H1 (cell line): ENCODE measurements around the gene GPR176. TPM values are rescaled to one million over a fixed set of nuclear protein-coding genes. Genes with fewer than 3 reads are reported as not detected.

Experiments used
- CTCF ChIA-PET: fragments of 300-600 bp; sonication (Branson Sonifier 250); formaldehyde crosslinking; loops from one replicate; lab custom pipeline; 2021; ENCODE audit not compliant: partially characterized antibody; lab: Charles Lee
- POLR2A ChIA-PET: fragments of 300-600 bp; sonication (Branson Sonifier 250); formaldehyde crosslinking; loops from one replicate; lab custom pipeline; 2021; ENCODE audit warnings: inconsistent platforms; ENCODE audit not compliant: partially characterized antibody; lab: Charles Lee
- DNase-seq, 2 experiments: peaks; one replicate each; pipeline versions ENCODE4 v3.0.0 to v3.0.0-alpha.2; 2010 to 2022; ENCODE audit warnings: low spot score in 2 of 2, low read depth in 1 of 2, mixed read lengths in 1 of 2
- FAIRE-seq: peaks from 2 replicates; lab custom pipeline; 2011; peaks lifted over from hg19 to GRCh38; lab: Jason Lieb, UNC
- H2AFZ ChIP-seq: 2 replicates; pipeline ENCODE4 v1.8.1; 2012; ENCODE audit warnings: low read length, inconsistent platforms
- H2AK5ac ChIP-seq: 2 replicates; pipeline ENCODE4 v1.6.1; 2013; ENCODE audit warnings: low read depth, low read length
- H2BK120ac ChIP-seq: replicated peaks from 2 replicates; pipeline ENCODE3; 2013; ENCODE audit warnings: low read depth, low read length, inconsistent platforms
- H2BK12ac ChIP-seq: 2 replicates; pipeline ENCODE4 v1.6.1; 2013; ENCODE audit warnings: low read depth, low read length
- H2BK15ac ChIP-seq: 2 replicates; pipeline ENCODE4 v1.6.1; 2013; ENCODE audit warnings: low read length
- H2BK20ac ChIP-seq: 2 replicates; pipeline ENCODE4 v1.6.1; 2013; ENCODE audit warnings: low read length
- H2BK5ac ChIP-seq: 2 replicates; pipeline ENCODE4 v1.6.1; 2013; ENCODE audit warnings: low read depth, low read length
- H3K14ac ChIP-seq: 2 replicates; pipeline ENCODE4 v1.6.1; 2013; ENCODE audit warnings: inconsistent platforms; ENCODE audit not compliant: insufficient read length
- H3K18ac ChIP-seq: 2 replicates; pipeline ENCODE4 v1.6.1; 2013; ENCODE audit warnings: low read length; ENCODE audit errors: extremely low read depth
- H3K23ac ChIP-seq: 2 replicates; pipeline ENCODE4 v1.6.1; 2013; ENCODE audit warnings: inconsistent platforms; ENCODE audit not compliant: insufficient read length
- H3K23me2 ChIP-seq: 2 replicates; pipeline ENCODE4 v1.6.1; 2013; ENCODE audit warnings: low read depth, low read length
- H3K27ac ChIP-seq: 2 replicates; pipeline ENCODE4 v1.6.1; 2011; ENCODE audit warnings: low read depth, low read length, inconsistent platforms
- H3K27me3 ChIP-seq, 4 experiments: replicated peaks in 1 of 4; 1 replicate in 1 of 4; 2 replicates in 3 of 4; pipeline versions ENCODE4 v1.6.1 to v1.8.1; 2011 to 2013; ENCODE audit warnings: low read length in 3 of 4, mild to moderate bottlenecking in 3 of 4, inconsistent platforms in 2 of 4, mixed read lengths in 2 of 4, moderate library complexity in 1 of 4; ENCODE audit not compliant: control insufficient read depth in 3 of 4, insufficient read depth in 3 of 4; ENCODE audit errors: extremely low read depth in 1 of 4
- H3K36me3 ChIP-seq, 4 experiments: 2 replicates each; pipeline versions ENCODE4 v1.6.1 to v1.8.1; 2011 to 2013; ENCODE audit warnings: mild to moderate bottlenecking in 4 of 4, low read length in 3 of 4, moderate library complexity in 2 of 4, control low read depth in 1 of 4, inconsistent platforms in 1 of 4; ENCODE audit not compliant: insufficient read depth in 4 of 4, control insufficient read depth in 2 of 4
- H3K4ac ChIP-seq: replicated peaks from 2 replicates; pipeline ENCODE3; 2013; ENCODE audit warnings: low read length, low read depth, mixed read lengths, inconsistent platforms; ENCODE audit not compliant: insufficient read length
- H3K4me1 ChIP-seq, 4 experiments: replicated peaks in 1 of 4; 1 replicate in 1 of 4; 2 replicates in 3 of 4; pipeline versions ENCODE4 v1.6.1 to v1.8.1; 2011 to 2013; ENCODE audit warnings: low read length in 3 of 4, inconsistent platforms in 2 of 4, mixed read lengths in 1 of 4; ENCODE audit not compliant: insufficient read depth in 4 of 4, control insufficient read depth in 3 of 4
- H3K4me2 ChIP-seq, 2 experiments: 2 replicates each; pipeline versions ENCODE4 v1.6.1 to v1.8.1; 2011 to 2013; ENCODE audit warnings: low read depth in 2 of 2, low read length in 2 of 2, control low read depth in 1 of 2, inconsistent platforms in 1 of 2, mild to moderate bottlenecking in 1 of 2; ENCODE audit not compliant: insufficient read depth in 1 of 2
- H3K4me3 ChIP-seq, 4 experiments: fragments of 200-600, 300-600 bp in 1 of 4; sonication (generic), shearing (Covaris generic), sonication (Bioruptor Twin) in 1 of 4; 2 replicates each; pipeline versions ENCODE4 v1.5.1 to v1.8.1; 2011 to 2016; ENCODE audit warnings: low read length in 4 of 4, low read depth in 3 of 4, control low read depth in 2 of 4, inconsistent platforms in 2 of 4, mild to moderate bottlenecking in 2 of 4, mixed read lengths in 1 of 4, moderate library complexity in 1 of 4; ENCODE audit not compliant: insufficient read depth in 2 of 4; ENCODE audit errors: extremely low read depth in 1 of 4
- H3K56ac ChIP-seq: replicated peaks from 2 replicates; pipeline ENCODE3; 2013; ENCODE audit warnings: low read depth, mild to moderate bottlenecking, mixed read lengths, low read length, inconsistent platforms; ENCODE audit not compliant: insufficient read length
- H3K79me1 ChIP-seq: 2 replicates; pipeline ENCODE4 v1.6.1; 2013; ENCODE audit warnings: low read depth, low read length, control low read depth
- H3K79me2 ChIP-seq, 2 experiments: 2 replicates each; pipeline versions ENCODE4 v1.6.1 to v1.8.1; 2012 to 2013; ENCODE audit warnings: low read length in 2 of 2, mild to moderate bottlenecking in 2 of 2, inconsistent platforms in 1 of 2; ENCODE audit not compliant: insufficient read depth in 2 of 2, control insufficient read depth in 1 of 2
- H3K9ac ChIP-seq, 4 experiments: replicated peaks in 1 of 4; 1 replicate in 1 of 4; 2 replicates in 3 of 4; pipeline versions ENCODE4 v1.6.1 to v1.8.1; 2011 to 2013; ENCODE audit warnings: low read depth in 3 of 4, low read length in 3 of 4, control low read depth in 2 of 4, mild to moderate bottlenecking in 2 of 4, moderate library complexity in 2 of 4, inconsistent platforms in 1 of 4; ENCODE audit errors: extremely low read depth in 1 of 4
- H3K9me3 ChIP-seq, 2 experiments: 2 replicates each; pipeline versions ENCODE4 v1.6.1 to v1.8.1; 2012 to 2013; ENCODE audit warnings: mild to moderate bottlenecking in 2 of 2, moderate library complexity in 2 of 2, control low read depth in 1 of 2, inconsistent platforms in 1 of 2, low read depth in 1 of 2, low read length in 1 of 2, mixed read lengths in 1 of 2; ENCODE audit not compliant: insufficient read depth in 2 of 2
- H4K20me1 ChIP-seq, 2 experiments: replicated peaks in 1 of 2; 2 replicates each; pipeline versions ENCODE3 to v1.8.1; 2011 to 2013; ENCODE audit warnings: inconsistent platforms in 2 of 2, low read length in 2 of 2, mild to moderate bottlenecking in 1 of 2; ENCODE audit not compliant: insufficient read depth in 2 of 2, control insufficient read depth in 1 of 2
- H4K5ac ChIP-seq: 2 replicates; pipeline ENCODE4 v1.6.1; 2013; ENCODE audit warnings: low read length, low read depth, mixed read lengths, inconsistent platforms; ENCODE audit not compliant: insufficient read length
- H4K8ac ChIP-seq: 2 replicates; pipeline ENCODE4 v1.8.0; 2013; ENCODE audit warnings: mild to moderate bottlenecking, moderate library complexity, low read length, inconsistent platforms; ENCODE audit not compliant: insufficient read depth; ENCODE audit errors: extremely low read depth
- H4K91ac ChIP-seq: replicated peaks from 2 replicates; pipeline ENCODE3; 2013; ENCODE audit warnings: low read length, mixed read lengths, inconsistent platforms; ENCODE audit not compliant: insufficient read length
- KDM1A ChIP-seq: fragments of 200-600, 300-600 bp; sonication (generic); IDR thresholded peaks from 2 replicates; pipeline ENCODE4 v1.7.1; 2016; ENCODE audit warnings: mild to moderate bottlenecking, low read length, borderline replicate concordance
- RBBP5 ChIP-seq: IDR thresholded peaks from 2 replicates; pipeline ENCODE4 v1.7.1; 2012; ENCODE audit warnings: low read depth, mild to moderate bottlenecking, inconsistent platforms, low read length, moderate library complexity, borderline replicate concordance
- WGBS, 2 experiments: shearing (Covaris generic) in 1 of 2; methylation state at CpG; one replicate each; pipeline versions ENCODE4 v1.1.6 to v1.1.7; 2013 to 2015; ENCODE audit warnings: low lambda C conversion rate in 2 of 2, mixed read lengths in 2 of 2, inconsistent platforms in 1 of 2, low coverage in 1 of 2, missing lambda C conversion rate in 1 of 2; ENCODE audit not compliant: insufficient replicate concordance in 2 of 2, insufficient coverage in 1 of 2, insufficient read length in 1 of 2; ENCODE audit errors: extremely low coverage in 1 of 2, missing lambda C conversion rate in 1 of 2; 5-methylcytosine and 5-hydroxymethylcytosine counted together
- polyA plus RNA-seq, 7 experiments: library from polyadenylated mRNA; depleted of rRNA in 3 of 7; stranded (reverse) in 5 of 7; unstranded in 2 of 7; fragments of >200 nt in 5 of 7; fragments of 200-250 nt in 2 of 7; gene quantifications; 1 replicate in 5 of 7; 2 replicates in 1 of 7; 4 replicates in 1 of 7; pipeline versions ENCODE4 v1.2.1 to v1.2.3, GENCODE V29; 2011 to 2013; ENCODE audit warnings: missing spikeins in 2 of 7, mixed read lengths in 2 of 7
- total RNA-seq: library from RNA; stranded (reverse); fragmentation: NEBNext Ultra II Directional; extraction: Animal tissue kit (Norgen Biotek cat#: 25700); gene quantifications from 2 replicates; pipeline ENCODE4 v1.2.1, GENCODE V29; 2021

GPR176 gene
- total and polyA plus RNA-seq, 2 of the 8 experiments (the other 6 are each of a cell fraction or from before 2014, with no cell fraction given): 190 to 281 TPM

- H3K56ac ChIP-seq: no peak overlapping the region
- no peak overlapping the region for H4K8ac ChIP-seq
- H3K36me3 ChIP-seq: peaks cover 5 to 43% (median 18%) of the 10 kb centered on the region in 4 experiments
- H4K91ac ChIP-seq: no peak overlapping the region
- H3K23ac ChIP-seq: no peak overlapping the region
- POLR2A ChIA-PET: interaction anchor here (0.8 kb wide), 1 partner anchor 96 kb away, joined by 3 read pairs; no protein-coding TSS in a partner anchor
- H2BK120ac ChIP-seq: no peak overlapping the region
- H3K9me3 ChIP-seq: no peaks in the 10 kb centered on the region
- peaks cover 8 to 66% of the 10 kb centered on the region in 2 experiments; a peak in 3 of 4 replicates for H3K79me2 ChIP-seq
- no peak overlapping the region for H2BK12ac ChIP-seq
- H3K23me2 ChIP-seq: peaks cover 6% of the 10 kb centered on the region
- TF ChIP-seq RBBP5: no peak
- TF ChIP-seq KDM1A: no peak
- DNase-seq: no peak
- peaks cover 0 to 4% of the 10 kb centered on the region in 2 experiments for H4K20me1 ChIP-seq
- peak overlapping the region in 1 of 2 experiments; percentile 37; a peak in 1 of 4 replicates for H3K4me2 ChIP-seq
- no peak overlapping the region for H4K5ac ChIP-seq
- no peak overlapping the region for H3K4me3 ChIP-seq
- peaks cover 0 to 10% (median 5%) of the 10 kb centered on the region in 4 experiments; a peak in 4 of 7 replicates for H3K4me1 ChIP-seq
- no peak overlapping the region for H2AK5ac ChIP-seq
- no peak overlapping the region for H3K18ac ChIP-seq
- no peak overlapping the region for H2BK20ac ChIP-seq
- CTCF ChIA-PET: interaction anchor here (0.7 kb wide), 1 partner anchor 8 kb away, joined by 3 read pairs; no protein-coding TSS in a partner anchor
- no peak overlapping the region for H2BK5ac ChIP-seq
- H3K4ac ChIP-seq: no peak overlapping the region
- H2AFZ ChIP-seq: no peak overlapping the region
- H3K27ac ChIP-seq: no peak overlapping the region
- no peak for FAIRE-seq
- no peak overlapping the region for H2BK15ac ChIP-seq
- peaks cover 8% of the 10 kb centered on the region for H3K79me1 ChIP-seq
- H3K14ac ChIP-seq: no peak overlapping the region
- 90% methylated on average over 5 of the region's 5 CpGs; no CpG with 5 or more reads in 1 of the 2 experiments for WGBS, 2 experiments
- no peak overlapping the region; a peak in 1 of 7 replicates for H3K9ac ChIP-seq
- H3K27me3 ChIP-seq: no peaks in the 10 kb centered on the region
Observed at GRCh38 chr15:39937696-39938095, 17.6 kb upstream of the GPR176 start.
